ENCODE results near the gene RGS12.

RGS12 gene

GRCh38 chr4:3253808-3254207, 39.0 kb upstream of the RGS12 start:
- no peaks in the 10 kb centered on the region for H3K79me2 ChIP-seq (ENCODE audit: low read length)
- H4K20me1 ChIP-seq (ENCODE audit: insufficient read depth, low read length): no peaks in the 10 kb centered on the region; the same call in 1 of the 2 replicates
- H3K4me1 ChIP-seq (ENCODE audit: low read length): peaks cover 26% of the 10 kb centered on the region
- no peak overlapping the region for H3K4me2 ChIP-seq (ENCODE audit: low read length)
- H3K27ac ChIP-seq (ENCODE audit: low read length): no peak overlapping the region
- H3K36me3 ChIP-seq (replicated peaks; ENCODE audit: low read depth, low read length): peaks cover 12% of the 10 kb centered on the region
- H3K9ac ChIP-seq (ENCODE audit: low read length): no peak overlapping the region
- no peak overlapping the region for H3K4me3 ChIP-seq (ENCODE audit: low read length)
- no peaks in the 10 kb centered on the region for H3K9me3 ChIP-seq (ENCODE audit: insufficient read depth, low read length)
- H3K27me3 ChIP-seq (ENCODE audit: low read depth, low read length): no peaks in the 10 kb centered on the region
- TF ChIP-seq, protein P1, sequence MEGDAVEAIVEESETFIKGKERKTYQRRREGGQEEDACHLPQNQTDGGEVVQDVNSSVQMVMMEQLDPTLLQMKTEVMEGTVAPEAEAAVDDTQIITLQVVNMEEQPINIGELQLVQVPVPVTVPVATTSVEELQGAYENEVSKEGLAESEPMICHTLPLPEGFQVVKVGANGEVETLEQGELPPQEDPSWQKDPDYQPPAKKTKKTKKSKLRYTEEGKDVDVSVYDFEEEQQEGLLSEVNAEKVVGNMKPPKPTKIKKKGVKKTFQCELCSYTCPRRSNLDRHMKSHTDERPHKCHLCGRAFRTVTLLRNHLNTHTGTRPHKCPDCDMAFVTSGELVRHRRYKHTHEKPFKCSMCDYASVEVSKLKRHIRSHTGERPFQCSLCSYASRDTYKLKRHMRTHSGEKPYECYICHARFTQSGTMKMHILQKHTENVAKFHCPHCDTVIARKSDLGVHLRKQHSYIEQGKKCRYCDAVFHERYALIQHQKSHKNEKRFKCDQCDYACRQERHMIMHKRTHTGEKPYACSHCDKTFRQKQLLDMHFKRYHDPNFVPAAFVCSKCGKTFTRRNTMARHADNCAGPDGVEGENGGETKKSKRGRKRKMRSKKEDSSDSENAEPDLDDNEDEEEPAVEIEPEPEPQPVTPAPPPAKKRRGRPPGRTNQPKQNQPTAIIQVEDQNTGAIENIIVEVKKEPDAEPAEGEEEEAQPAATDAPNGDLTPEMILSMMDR (IDR thresholded peaks at IDR 0.05; ENCODE audit: low read depth, low read length): no peak
- TF ChIP-seq EZH2phosphoT487 (IDR thresholded peaks at IDR 0.05; ENCODE audit: low read depth): no peak
- no peak overlapping the region for H2AFZ ChIP-seq (ENCODE audit: low read depth, low read length)

DNA sequence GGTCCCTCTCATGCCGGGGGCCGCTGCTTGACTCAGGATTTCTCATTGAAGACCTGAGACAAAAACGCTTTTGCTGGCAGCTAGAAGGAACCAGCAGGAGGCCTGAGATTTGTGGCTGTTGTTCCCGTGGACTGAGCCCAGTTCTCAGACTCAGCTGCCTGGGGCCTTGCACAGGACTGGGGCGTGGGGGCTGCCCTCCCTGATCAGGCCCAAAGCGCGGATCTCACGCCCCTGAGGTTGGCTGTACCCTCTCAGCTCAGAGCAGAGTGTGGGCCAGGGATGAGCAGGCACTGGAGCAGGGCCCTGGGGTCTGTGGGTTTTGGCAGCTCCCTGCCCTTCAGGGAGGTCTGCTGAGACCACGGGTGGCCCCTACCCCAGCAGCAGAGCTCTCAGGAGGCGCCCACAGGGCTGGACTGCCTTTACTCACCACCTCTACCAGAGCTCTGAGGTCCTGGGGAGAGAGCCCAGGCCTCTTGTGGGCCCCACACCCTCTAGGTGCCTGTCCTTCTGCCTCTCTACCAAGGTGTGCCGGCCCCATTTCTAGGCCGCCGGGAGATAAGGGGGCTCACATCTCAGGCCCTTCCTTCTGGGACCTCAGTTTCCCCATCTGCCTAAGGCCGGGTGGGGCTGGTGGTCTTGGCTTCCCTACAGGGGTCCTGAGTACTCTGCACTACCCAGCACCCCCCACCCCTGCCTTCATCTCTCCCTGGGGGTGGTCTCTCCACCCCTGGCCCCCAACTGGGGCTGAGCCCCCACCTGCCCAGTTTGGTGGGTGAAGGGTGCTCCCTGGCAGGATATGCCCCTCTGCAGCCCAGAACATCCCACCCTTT, 38.3 kb upstream of the RGS12 start:
- no peaks in the 10 kb centered on the region for H3K79me2 ChIP-seq (ENCODE audit: low read length)
- TF ChIP-seq, protein P1 (IDR thresholded peaks at IDR 0.05; ENCODE audit: low read depth, low read length): no peak
- no peak for TF ChIP-seq EZH2phosphoT487 (IDR thresholded peaks at IDR 0.05; ENCODE audit: low read depth)
- no peaks in the 10 kb centered on the region; the same call in 1 of the 2 replicates for H4K20me1 ChIP-seq (ENCODE audit: insufficient read depth, low read length)
- peaks cover 26% of the 10 kb centered on the region for H3K4me1 ChIP-seq (ENCODE audit: low read length)
- no peak overlapping the region for H3K4me2 ChIP-seq (ENCODE audit: low read length)
- no peak overlapping the region for H3K9ac ChIP-seq (ENCODE audit: low read length)
- peaks cover 12% of the 10 kb centered on the region for H3K36me3 ChIP-seq (replicated peaks; ENCODE audit: low read depth, low read length)
- no peak overlapping the region for H2AFZ ChIP-seq (ENCODE audit: low read depth, low read length)
- H3K4me3 ChIP-seq (ENCODE audit: low read length): no peak overlapping the region
- H3K27ac ChIP-seq (ENCODE audit: low read length): no peak overlapping the region
- H3K27me3 ChIP-seq (ENCODE audit: low read depth, low read length): no peaks in the 10 kb centered on the region
- H3K9me3 ChIP-seq (ENCODE audit: insufficient read depth, low read length): no peaks in the 10 kb centered on the region

- no peaks in the 10 kb centered on the region for H3K27me3 ChIP-seq (ENCODE audit: low read depth, low read length)
These were observed 37.1 kb upstream of the RGS12 start for GRCh38 chr4:3255611-3256186.

More at GRCh38 chr4:3255611-3256186, 37.1 kb upstream of the RGS12 start:
- H3K9ac ChIP-seq (ENCODE audit: low read length): no peak overlapping the region
- no peaks in the 10 kb centered on the region; the same call in 1 of the 2 replicates for H4K20me1 ChIP-seq (ENCODE audit: insufficient read depth, low read length)
- peaks cover 12% of the 10 kb centered on the region for H3K36me3 ChIP-seq (replicated peaks; ENCODE audit: low read depth, low read length)
- H3K27ac ChIP-seq (ENCODE audit: low read length): no peak overlapping the region
- peaks cover 26% of the 10 kb centered on the region for H3K4me1 ChIP-seq (ENCODE audit: low read length)
- H3K79me2 ChIP-seq (ENCODE audit: low read length): no peaks in the 10 kb centered on the region
- H2AFZ ChIP-seq (ENCODE audit: low read depth, low read length): no peak overlapping the region
- H3K9me3 ChIP-seq (ENCODE audit: insufficient read depth, low read length): no peaks in the 10 kb centered on the region
- TF ChIP-seq EZH2phosphoT487 (IDR thresholded peaks at IDR 0.05; ENCODE audit: low read depth): no peak
- TF ChIP-seq, protein P1 (IDR thresholded peaks at IDR 0.05; ENCODE audit: low read depth, low read length): no peak
- no peak overlapping the region for H3K4me3 ChIP-seq (ENCODE audit: low read length)
- H3K4me2 ChIP-seq (ENCODE audit: low read length): no peak overlapping the region
